GM21526 (cell line): ENCODE measurements around the gene HDAC1.

Source experiments
- ATAC-seq: cut with Tn5 transposase; IDR thresholded peaks from one replicate; pipeline ENCODE4 v1.9.1; 2021; ENCODE audit warnings: moderate library complexity; ENCODE audit not compliant: unreplicated experiment, low FRiP score

Gene HDAC1

GRCh38 chr1:32363713-32364112 is 71.8 kb downstream of the HDAC1 start:
- no peak for ATAC-seq

- no peak for ATAC-seq
Observed at GRCh38 chr1:32364836-32365235, 73.0 kb downstream of the HDAC1 start.

DNA sequence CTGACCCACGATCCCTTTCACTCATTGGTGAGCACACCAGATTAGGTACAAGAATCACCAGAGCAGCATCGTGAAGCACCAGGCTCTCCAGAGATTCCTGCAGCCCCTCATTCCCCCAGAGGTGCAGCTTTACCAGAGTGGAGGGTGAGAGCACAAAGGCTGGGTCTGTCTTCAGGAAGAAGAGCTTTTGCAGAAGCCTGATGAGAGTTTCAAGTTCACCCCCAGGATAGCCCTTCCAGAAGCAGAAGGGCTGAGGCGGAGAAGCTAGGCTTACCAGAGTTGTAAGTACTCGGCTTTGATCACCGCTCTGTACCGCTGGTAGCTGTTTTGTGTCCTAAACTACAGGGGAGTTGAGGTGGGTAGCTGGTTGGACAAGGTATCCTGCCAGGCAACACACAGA is 73.6 kb downstream of the HDAC1 start:
- no peak for ATAC-seq

DNA sequence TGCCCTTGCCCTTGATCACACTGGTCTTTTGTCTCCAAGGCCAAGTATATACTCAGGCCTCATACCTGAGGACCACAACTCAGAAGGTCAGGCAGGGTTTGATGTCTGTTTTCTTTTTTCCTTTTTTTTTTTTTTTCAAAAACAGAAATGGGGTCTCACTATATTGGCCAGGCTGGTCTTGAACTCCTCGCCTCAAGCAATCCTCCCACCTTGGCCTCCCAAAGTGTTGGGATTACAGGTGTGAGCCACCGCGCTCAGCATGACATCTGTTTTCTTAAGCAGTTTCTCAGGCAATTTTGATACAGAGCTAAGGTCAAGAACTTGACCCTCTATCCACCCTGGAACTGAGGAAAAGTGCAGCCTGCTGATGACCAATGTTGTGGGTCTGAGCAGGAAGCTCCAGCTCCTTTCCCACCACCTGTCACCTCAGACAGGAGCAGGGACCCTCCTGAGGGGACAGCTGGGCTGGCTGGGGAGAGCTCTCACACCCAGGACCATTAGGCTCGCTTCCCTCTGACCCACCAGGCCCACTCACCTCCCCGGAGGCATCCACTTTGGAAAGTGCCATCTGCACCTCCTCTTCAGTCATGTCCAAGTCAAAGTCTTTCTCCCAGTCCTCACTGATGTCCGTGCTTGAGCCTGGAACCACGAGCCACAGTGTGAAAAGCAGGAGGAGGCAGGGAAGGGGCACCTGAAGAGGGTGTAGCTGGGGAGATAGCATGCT is 76.2 kb downstream of the HDAC1 start:
- no peak for ATAC-seq

- ATAC-seq: no peak
Observed at GRCh38 chr1:32372149-32372756, 80.4 kb downstream of the HDAC1 start.

DNA sequence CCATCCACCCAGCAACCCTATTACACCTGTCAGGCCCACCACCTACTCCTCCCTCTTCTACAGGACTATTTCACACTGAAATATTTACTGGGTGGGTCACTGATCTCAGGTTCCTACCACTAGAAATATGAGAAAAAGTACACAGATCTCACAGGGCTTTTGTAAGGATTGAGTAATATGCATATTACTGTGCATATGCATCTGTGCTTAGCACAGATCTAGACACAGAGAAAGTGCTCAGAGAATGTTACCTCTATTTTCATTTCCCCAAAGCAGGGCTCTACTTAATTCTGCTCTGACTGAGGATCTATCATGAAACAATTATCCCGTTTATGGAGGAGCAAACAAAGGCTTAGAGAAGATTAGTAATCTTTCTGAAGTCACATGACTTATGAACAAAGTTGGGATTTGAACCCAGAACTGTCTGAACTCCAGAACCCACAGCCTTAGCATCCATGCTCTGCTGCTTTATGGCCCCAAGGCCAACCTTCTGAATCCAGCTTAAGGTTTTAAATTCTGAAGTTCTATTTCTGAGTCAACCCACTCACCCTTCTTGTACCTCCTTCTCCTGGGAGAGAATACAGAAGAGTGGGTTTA is 82.2 kb downstream of the HDAC1 start:
- ATAC-seq: no peak

GRCh38 chr1:32376199-32376598 is 84.3 kb downstream of the HDAC1 start:
- no peak for ATAC-seq

DNA sequence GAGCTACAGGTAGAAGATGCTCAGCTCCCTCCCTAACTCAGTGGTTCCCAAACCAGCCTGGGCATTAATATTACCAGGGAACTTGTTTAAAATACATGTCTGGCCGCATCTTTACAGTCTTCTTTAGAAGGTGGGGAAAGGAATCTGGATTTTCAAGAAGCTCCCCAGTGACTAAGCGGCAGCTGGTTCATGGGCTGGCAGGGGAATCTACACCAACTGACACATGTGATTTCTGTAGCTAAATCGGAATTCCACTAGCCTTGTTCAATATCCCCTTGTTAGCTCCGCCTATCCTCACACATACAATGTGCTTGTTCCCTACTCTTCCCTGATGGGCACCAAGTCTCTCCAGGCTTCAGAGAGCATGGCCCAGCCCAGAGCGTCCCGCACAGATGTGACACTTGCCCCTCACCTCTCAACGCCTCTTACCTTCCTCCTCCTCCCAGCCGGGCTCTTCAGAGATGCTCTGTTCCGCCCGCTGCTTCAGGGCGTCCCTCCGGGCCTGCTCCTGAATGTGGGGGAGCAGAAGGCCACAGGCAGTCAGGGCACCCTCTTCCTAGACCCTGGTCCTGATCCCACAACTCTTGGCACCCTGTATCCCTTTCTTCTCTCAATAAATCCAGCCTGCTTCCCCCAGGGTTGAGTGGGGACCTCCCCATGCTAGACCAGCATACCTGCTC is 85.8 kb downstream of the HDAC1 start:
- no peak for ATAC-seq

- ATAC-seq: no peak
Observed at GRCh38 chr1:32380057-32380456, 88.2 kb downstream of the HDAC1 start.
